ENCODE data around the gene PPP1R9B. TPM values are rescaled to one million over a fixed set of nuclear protein-coding genes. Genes with fewer than 3 reads are reported as not detected.

The PPP1R9B gene
- total RNA-seq, 4 donors from 2014 or later = 28.6 to 37.2 (median 31.9) TPM

- Histone ChIP-seq H3K4me1 (peaks cover 12 to 24% of the 10 kb centered on the region in 2 donors), H3K4me3 (replicated peaks in 1 of 3) (no peak overlapping the region), H3K27ac (no peak overlapping the region), H3K27me3 (peaks cover 5% of the 10 kb centered on the region), H3K36me3 (peaks cover 6 to 14% of the 10 kb centered on the region in 2 donors), H3K9me3 (no peaks in the 10 kb centered on the region)
- WGBS, 2 donors = 44 to 49% methylated on average over 16 to 19 of the region's 19 CpGs
- intact Hi-C loops (cut with DNase I) = no loop called here
- no peak for TF ChIP-seq POLR2A (IDR thresholded peaks at IDR 0.05)
- TF ChIP-seq CTCF (IDR thresholded peaks at IDR 0.05) = no peak
- no peak for DNase-seq
Measured at GRCh38 chr17:50130559-50131305, 19.7 kb downstream of the PPP1R9B start.

GRCh38 chr17:50129728-50130558 is 20.5 kb downstream of the PPP1R9B start, which contains the start of gene SAMD14:
SAMD14 (minus strand) TSS chr17:50130160; CDS start chr17:50124959, 5,201 bp downstream.
- intact Hi-C loops (cut with DNase I) = no loop called here
- Histone ChIP-seq H3K36me3 (peaks cover 0 to 6% of the 10 kb centered on the region in 2 donors), H3K4me3 (replicated peaks in 1 of 3) (peak within 1 kb of the TSS in 1 of 3 donors; percentile 32), H3K9me3 (no peaks in the 10 kb centered on the region), H3K27me3 (peaks cover 5% of the 10 kb centered on the region), H3K4me1 (peaks cover 12 to 24% of the 10 kb centered on the region in 2 donors), H3K27ac (no peak within 1 kb of the TSS)
- WGBS, 2 donors = 1 to 2% methylated on average over 19 to 37 of the region's 84 CpGs
- DNase-seq = no peak
- no peak for TF ChIP-seq CTCF (IDR thresholded peaks at IDR 0.05)
- no peak for TF ChIP-seq POLR2A (IDR thresholded peaks at IDR 0.05)

- Histone ChIP-seq H3K27ac (no peak overlapping the region), H3K9me3 (no peaks in the 10 kb centered on the region), H3K4me1 (peaks cover 12 to 24% of the 10 kb centered on the region in 2 donors), H3K27me3 (peaks cover 5% of the 10 kb centered on the region), H3K4me3 (replicated peaks in 1 of 3) (peak overlapping the region in 1 of 3 donors; percentile 32), H3K36me3 (peaks cover 0 to 2% of the 10 kb centered on the region in 2 donors)
- intact Hi-C loops (cut with DNase I) = no loop called here
- TF ChIP-seq POLR2A (IDR thresholded peaks at IDR 0.05) (no peak), CTCF (IDR thresholded peaks at IDR 0.05) (no peak)
- WGBS, 2 donors = 4% methylated on average over 4 to 10 of the region's 31 CpGs
- no peak for DNase-seq
Measured at GRCh38 chr17:50129353-50129727, 21.1 kb downstream of the PPP1R9B start.

- Histone ChIP-seq H3K4me3 (replicated peaks in 1 of 3) (peak overlapping the region in 1 of 3 donors; percentile 32), H3K27ac (no peak overlapping the region), H3K9me3 (no peaks in the 10 kb centered on the region), H3K36me3 (no peaks in the 10 kb centered on the region), H3K27me3 (peaks cover 5% of the 10 kb centered on the region), H3K4me1 (peaks cover 12 to 30% of the 10 kb centered on the region in 2 donors)
- WGBS, 2 donors = 28 to 34% methylated on average over 30 to 31 of the region's 32 CpGs
- TF ChIP-seq POLR2A (IDR thresholded peaks at IDR 0.05) (no peak), CTCF (IDR thresholded peaks at IDR 0.05) (no peak)
- intact Hi-C loops (cut with DNase I) = no loop called here
- DNase-seq = no peak
Measured at GRCh38 chr17:50128441-50129352, 21.8 kb downstream of the PPP1R9B start.
